HCT116 (cell line): Measurements from ENCODE around the gene PAX5.

Source experiments
- CEBPB ChIP-seq: IDR thresholded peaks from 2 replicates; pipeline ENCODE4 v1.6.1; 2012; ENCODE audit warnings: low read depth
- ELF1 ChIP-seq: IDR thresholded peaks from 2 replicates; pipeline ENCODE4 v1.6.1; 2012; ENCODE audit warnings: low read depth, borderline replicate concordance
- EZH2 ChIP-seq: fragments of 200-600 bp; sonication (generic); IDR thresholded peaks from 2 replicates; pipeline ENCODE4 v1.6.1; 2017; ENCODE audit warnings: antibody characterized with exemption, mixed run types
- POLR2A ChIP-seq: IDR thresholded peaks from 2 replicates; pipeline ENCODE4 v1.7.0; 2011; ENCODE audit warnings: borderline replicate concordance; ENCODE audit not compliant: insufficient read depth, insufficient read length; ENCODE audit errors: extremely low read depth
- POLR2AphosphoS5 ChIP-seq: IDR thresholded peaks from 2 replicates; pipeline ENCODE4 v1.6.1; 2011; ENCODE audit warnings: mild to moderate bottlenecking, low read depth, low read length, moderate library complexity
- RAD21 ChIP-seq: IDR thresholded peaks from 2 replicates; pipeline ENCODE4 v1.6.1; 2012; ENCODE audit warnings: low read depth, mild to moderate bottlenecking
- SP1 ChIP-seq: IDR thresholded peaks from 2 replicates; pipeline ENCODE4 v1.6.1; 2012; ENCODE audit warnings: low read depth
- SRF ChIP-seq: IDR thresholded peaks from 2 replicates; pipeline ENCODE4 v1.6.1; 2012; ENCODE audit warnings: low read depth
- ZBTB33 ChIP-seq: IDR thresholded peaks from 2 replicates; pipeline ENCODE4 v1.6.1; 2011; ENCODE audit warnings: mild to moderate bottlenecking, low read length, moderate library complexity; ENCODE audit not compliant: insufficient replicate concordance; ENCODE audit errors: extremely low read depth
- TF ChIP-seq, protein P1 (sequence below), 3 experiments: fragments of 200-600 bp in 1 of 3; sonication (generic) in 1 of 3; IDR thresholded peaks in 2 of 3; conservative IDR thresholded peaks in 1 of 3; 2 replicates each; pipeline ENCODE4 v1.5.1; 2012 to 2017; ENCODE audit warnings: low read depth in 2 of 3, low read length in 2 of 3, antibody characterized with exemption in 1 of 3, borderline replicate concordance in 1 of 3, control low read depth in 1 of 3, mild to moderate bottlenecking in 1 of 3, mixed read lengths in 1 of 3, mixed run types in 1 of 3, moderate library complexity in 1 of 3; ENCODE audit not compliant: insufficient read depth in 1 of 3
- TF ChIP-seq, protein P2 (sequence below): IDR thresholded peaks from 2 replicates; pipeline ENCODE4 v1.6.1; 2012; ENCODE audit warnings: low read depth

DNA sequence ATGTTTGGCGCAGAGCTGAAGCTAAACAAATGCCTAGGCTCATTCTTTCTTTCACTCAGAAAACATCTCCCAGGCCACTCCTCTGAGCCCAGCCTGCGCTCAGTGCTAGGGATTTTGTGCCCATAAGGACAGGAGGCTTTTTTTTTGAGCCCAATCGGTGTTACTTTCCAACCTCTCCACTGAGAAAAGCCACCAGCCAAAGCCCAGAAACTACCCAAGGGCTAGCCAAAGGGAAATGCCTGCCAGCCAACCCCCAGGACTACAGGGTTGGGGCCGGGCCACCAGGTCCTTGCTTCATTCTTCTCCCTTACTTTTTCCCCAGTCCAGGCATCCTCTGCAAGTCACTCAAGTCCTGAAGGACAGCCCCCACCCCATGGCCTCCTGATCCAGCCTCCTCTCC is 134.7 kb downstream of the PAX5 start:
- TF ChIP-seq SP1 (no peak), EZH2 (no peak), RAD21 (no peak), POLR2A (no peak), POLR2AphosphoS5 (no peak), ELF1 (no peak), ZBTB33 (no peak), SRF (no peak), CEBPB (no peak)
- TF ChIP-seq, protein P1, sequence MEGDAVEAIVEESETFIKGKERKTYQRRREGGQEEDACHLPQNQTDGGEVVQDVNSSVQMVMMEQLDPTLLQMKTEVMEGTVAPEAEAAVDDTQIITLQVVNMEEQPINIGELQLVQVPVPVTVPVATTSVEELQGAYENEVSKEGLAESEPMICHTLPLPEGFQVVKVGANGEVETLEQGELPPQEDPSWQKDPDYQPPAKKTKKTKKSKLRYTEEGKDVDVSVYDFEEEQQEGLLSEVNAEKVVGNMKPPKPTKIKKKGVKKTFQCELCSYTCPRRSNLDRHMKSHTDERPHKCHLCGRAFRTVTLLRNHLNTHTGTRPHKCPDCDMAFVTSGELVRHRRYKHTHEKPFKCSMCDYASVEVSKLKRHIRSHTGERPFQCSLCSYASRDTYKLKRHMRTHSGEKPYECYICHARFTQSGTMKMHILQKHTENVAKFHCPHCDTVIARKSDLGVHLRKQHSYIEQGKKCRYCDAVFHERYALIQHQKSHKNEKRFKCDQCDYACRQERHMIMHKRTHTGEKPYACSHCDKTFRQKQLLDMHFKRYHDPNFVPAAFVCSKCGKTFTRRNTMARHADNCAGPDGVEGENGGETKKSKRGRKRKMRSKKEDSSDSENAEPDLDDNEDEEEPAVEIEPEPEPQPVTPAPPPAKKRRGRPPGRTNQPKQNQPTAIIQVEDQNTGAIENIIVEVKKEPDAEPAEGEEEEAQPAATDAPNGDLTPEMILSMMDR (IDR thresholded peaks at IDR 0.05 in 2 of 3, conservative IDR thresholded peaks at IDR 0.05 in 1 of 3; ENCODE audit: borderline replicate concordance in 1 of 3, insufficient read depth in 1 of 3, low read depth in 2 of 3, low read length in 2 of 3), result no peak
- TF ChIP-seq, protein P2, sequence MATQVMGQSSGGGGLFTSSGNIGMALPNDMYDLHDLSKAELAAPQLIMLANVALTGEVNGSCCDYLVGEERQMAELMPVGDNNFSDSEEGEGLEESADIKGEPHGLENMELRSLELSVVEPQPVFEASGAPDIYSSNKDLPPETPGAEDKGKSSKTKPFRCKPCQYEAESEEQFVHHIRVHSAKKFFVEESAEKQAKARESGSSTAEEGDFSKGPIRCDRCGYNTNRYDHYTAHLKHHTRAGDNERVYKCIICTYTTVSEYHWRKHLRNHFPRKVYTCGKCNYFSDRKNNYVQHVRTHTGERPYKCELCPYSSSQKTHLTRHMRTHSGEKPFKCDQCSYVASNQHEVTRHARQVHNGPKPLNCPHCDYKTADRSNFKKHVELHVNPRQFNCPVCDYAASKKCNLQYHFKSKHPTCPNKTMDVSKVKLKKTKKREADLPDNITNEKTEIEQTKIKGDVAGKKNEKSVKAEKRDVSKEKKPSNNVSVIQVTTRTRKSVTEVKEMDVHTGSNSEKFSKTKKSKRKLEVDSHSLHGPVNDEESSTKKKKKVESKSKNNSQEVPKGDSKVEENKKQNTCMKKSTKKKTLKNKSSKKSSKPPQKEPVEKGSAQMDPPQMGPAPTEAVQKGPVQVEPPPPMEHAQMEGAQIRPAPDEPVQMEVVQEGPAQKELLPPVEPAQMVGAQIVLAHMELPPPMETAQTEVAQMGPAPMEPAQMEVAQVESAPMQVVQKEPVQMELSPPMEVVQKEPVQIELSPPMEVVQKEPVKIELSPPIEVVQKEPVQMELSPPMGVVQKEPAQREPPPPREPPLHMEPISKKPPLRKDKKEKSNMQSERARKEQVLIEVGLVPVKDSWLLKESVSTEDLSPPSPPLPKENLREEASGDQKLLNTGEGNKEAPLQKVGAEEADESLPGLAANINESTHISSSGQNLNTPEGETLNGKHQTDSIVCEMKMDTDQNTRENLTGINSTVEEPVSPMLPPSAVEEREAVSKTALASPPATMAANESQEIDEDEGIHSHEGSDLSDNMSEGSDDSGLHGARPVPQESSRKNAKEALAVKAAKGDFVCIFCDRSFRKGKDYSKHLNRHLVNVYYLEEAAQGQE, result no peak
